Stimulated activated CD8-positive, alpha-beta memory T cell treated with anti-CD3 and anti-CD28 coated beads, Interleukin-7, amount 100 ng/mL, for 4 hours (primary cell): ENCODE results near the gene TEK.

Experiments used
- DNase-seq, 2 donors: peaks; one replicate each; pipeline ENCODE4 v3.0.0-alpha.2; 2020; ENCODE audit warnings: low read depth in 2 of 2

TEK gene

GRCh38 chr9:27179245-27179865 is 70.3 kb downstream of the TEK start:
- no peak for DNase-seq

- DNase-seq = no peak
These were observed 72.4 kb downstream of the TEK start for GRCh38 chr9:27181381-27181780.

- DNase-seq = no peak
These were observed 73.4 kb downstream of the TEK start for GRCh38 chr9:27182421-27182820.

GRCh38 chr9:27183131-27183530 is 74.1 kb downstream of the TEK start:
- no peak for DNase-seq

GRCh38 chr9:27183701-27184100 is 74.7 kb downstream of the TEK start:
- DNase-seq = no peak

GRCh38 chr9:27184556-27185351 is 75.7 kb downstream of the TEK start:
- no peak for DNase-seq

- DNase-seq = no peak
These were observed 79.4 kb downstream of the TEK start for GRCh38 chr9:27188426-27188825.

GRCh38 chr9:27189426-27189825 is 80.4 kb downstream of the TEK start:
- no peak for DNase-seq

GRCh38 chr9:27192291-27192960 is 83.4 kb downstream of the TEK start:
- no peak for DNase-seq

- DNase-seq = no peak
These were observed 84.9 kb downstream of the TEK start for GRCh38 chr9:27193886-27194285.

GRCh38 chr9:27194401-27195091 is 85.5 kb downstream of the TEK start:
- DNase-seq = no peak

- DNase-seq = no peak
These were observed 86.2 kb downstream of the TEK start for GRCh38 chr9:27195191-27195590.

- no peak for DNase-seq
These were observed 87.4 kb downstream of the TEK start for GRCh38 chr9:27196383-27196782.

GRCh38 chr9:27198190-27198589 is 89.2 kb downstream of the TEK start:
- no peak for DNase-seq

- no peak for DNase-seq
These were observed 93.0 kb downstream of the TEK start for GRCh38 chr9:27202056-27202455.

GRCh38 chr9:27203783-27204182 is 94.8 kb downstream of the TEK start:
- no peak for DNase-seq

GRCh38 chr9:27204578-27204977 is 95.6 kb downstream of the TEK start:
- DNase-seq = no peak

GRCh38 chr9:27205198-27205597 is 96.2 kb downstream of the TEK start:
- DNase-seq = no peak

GRCh38 chr9:27206041-27206440 is 97.0 kb downstream of the TEK start:
- DNase-seq = no peak

- DNase-seq = no peak
These were observed 100.0 kb downstream of the TEK start for GRCh38 chr9:27209034-27209433.

- no peak for DNase-seq
These were observed 101.6 kb downstream of the TEK start for GRCh38 chr9:27210588-27210987.

GRCh38 chr9:27212191-27212590 is 103.2 kb downstream of the TEK start:
- DNase-seq = no peak
